Calu3 (cell line): ENCODE data around the gene C16orf92. TPM values are rescaled to one million over a fixed set of nuclear protein-coding genes. Genes with fewer than 3 reads are reported as not detected.
A peak's percentile ranks its signal among the peaks of the same experiment; 100 is the strongest.

Experiments used
- BruUV-seq: library from RNA; stranded (reverse); fragments of 400-500 nt; replicated peaks from 2 replicates; lab custom pipeline; 2021; lab: Mats Ljungman, UMichigan
- CTCF ChIA-PET: fragments of 300-600 bp; sonication (Branson Sonifier 250); formaldehyde crosslinking; loops from one replicate; lab custom pipeline; 2022; ENCODE audit warnings: antibody characterized with exemption; lab: Charles Lee
- DNase-seq: peaks from one replicate; pipeline ENCODE4 v3.0.0; 2022
- H3K27ac Mint-ChIP-seq: one replicate; pipeline ENCODE4 v1.8.0; 2022; ENCODE audit warnings: mixed read lengths; ENCODE audit not compliant: unreplicated experiment
- H3K27me3 Mint-ChIP-seq: one replicate; pipeline ENCODE4 v1.8.0; 2022; ENCODE audit warnings: mixed read lengths; ENCODE audit not compliant: unreplicated experiment
- H3K36me3 Mint-ChIP-seq: one replicate; pipeline ENCODE4 v1.8.0; 2022; ENCODE audit warnings: mild to moderate bottlenecking, moderate library complexity, mixed read lengths; ENCODE audit not compliant: insufficient read depth, unreplicated experiment
- H3K4me1 Mint-ChIP-seq: one replicate; pipeline ENCODE4 v1.8.0; 2022; ENCODE audit warnings: mild to moderate bottlenecking, low read depth, mixed read lengths; ENCODE audit not compliant: unreplicated experiment
- H3K4me3 Mint-ChIP-seq: one replicate; pipeline ENCODE4 v1.8.0; 2022; ENCODE audit warnings: mild to moderate bottlenecking, low read depth, moderate library complexity, mixed read lengths; ENCODE audit not compliant: unreplicated experiment
- H3K9me3 Mint-ChIP-seq: one replicate; pipeline ENCODE4 v1.8.0; 2022; ENCODE audit warnings: low read depth, mixed read lengths; ENCODE audit not compliant: unreplicated experiment
- CTCF ChIP-seq: fragments of 200-600 bp; IDR thresholded peaks from one replicate; pipeline ENCODE4 v1.8.0; 2022; ENCODE audit warnings: antibody characterized with exemption; ENCODE audit not compliant: unreplicated experiment
- intact Hi-C: fragments of 100-400 bp; cut with micrococcal nuclease; formaldehyde crosslinking; loops from one replicate; pipeline ENCODE4 v1.10.0; 2022; ENCODE audit not compliant: unreplicated experiment
- total RNA-seq: library from RNA; stranded (reverse); gene quantifications from 2 replicates; pipeline ENCODE4 v1.2.3, GENCODE V29; 2022

The C16orf92 gene
- total RNA-seq, 1 experiment from 2014 or later: not detected

- Mint-ChIP-seq H3K27me3 (no peaks in the 10 kb centered on the region), H3K9me3 (no peaks in the 10 kb centered on the region), H3K4me3 (peak overlapping the region; percentile 100), H3K36me3 (peaks cover 58% of the 10 kb centered on the region), H3K27ac (peak overlapping the region; percentile 87), H3K4me1 (peaks cover 26% of the 10 kb centered on the region)
- no peak for DNase-seq
- BruUV-seq: no TSS peak
- TF ChIP-seq CTCF: no peak
- CTCF ChIA-PET: interaction anchor here (1.2 kb wide), 1 partner anchor 21 kb away, joined by 4 read pairs; the partner anchor contains the start of gene TAOK2
- intact Hi-C loops: no loop called here
Observed at GRCh38 chr16:29993903-29994599, 28.9 kb upstream of the C16orf92 start.

- BruUV-seq: TSS peak; percentile 75
- intact Hi-C loops: no loop called here
- CTCF ChIA-PET: interaction anchor here (1.1 to 1.2 kb wide), 4 partner anchors 11 to 68 kb away, joined by 3 to 5 read pairs (median 4); partner anchors contain the start of genes KCTD13 and TAOK2
- Mint-ChIP-seq H3K36me3 (peaks cover 53% of the 10 kb centered on the region), H3K27ac (peak overlapping the region; percentile 87), H3K4me1 (peaks cover 26% of the 10 kb centered on the region), H3K9me3 (no peaks in the 10 kb centered on the region), H3K27me3 (no peaks in the 10 kb centered on the region), H3K4me3 (peak overlapping the region; percentile 100)
- TF ChIP-seq CTCF: no peak
- DNase-seq: peak; percentile 88
Observed at GRCh38 chr16:29994600-29995323, 28.2 kb upstream of the C16orf92 start.

- intact Hi-C loops: no loop called here
- H3K36me3 Mint-ChIP-seq: peaks cover 53% of the 10 kb centered on the region
- CTCF ChIA-PET: interaction anchor here (0.6 to 1.2 kb wide), 4 partner anchors 10 to 147 kb away, joined by 3 to 5 read pairs (median 4); partner anchors contain the start of gene KCTD13
Observed at GRCh38 chr16:29995324-29995910, 27.6 kb upstream of the C16orf92 start, which contains the start of gene HIRIP3. HIRIP3 (minus strand) TSS chr16:29995617; CDS start chr16:29995605, 12 bp downstream.

More at GRCh38 chr16:29995324-29995910, 27.6 kb upstream of the C16orf92 start, which contains the start of gene HIRIP3:
- Mint-ChIP-seq H3K9me3 (no peaks in the 10 kb centered on the region), H3K4me3 (peak within 1 kb of the TSS; percentile 100), H3K27ac (peak within 1 kb of the TSS; percentile 87), H3K27me3 (no peaks in the 10 kb centered on the region), H3K4me1 (peaks cover 26% of the 10 kb centered on the region)
- DNase-seq: peak; percentile 92
- no peak for TF ChIP-seq CTCF
- BruUV-seq: TSS peak; percentile 62
